Ectodermal cell (in vitro differentiated cells): ENCODE results near the gene ITPRIPL2.

Source experiments
- H3K27ac ChIP-seq: 2 replicates; pipeline ENCODE4 v1.7.0; 2013; ENCODE audit warnings: mild to moderate bottlenecking, low read depth, low read length; ENCODE audit not compliant: insufficient read depth, poor library complexity, severe bottlenecking
- H3K27me3 ChIP-seq: 2 replicates; pipeline ENCODE4 v1.7.0; 2013; ENCODE audit warnings: mild to moderate bottlenecking, low read length; ENCODE audit not compliant: insufficient read depth, control insufficient read depth, poor library complexity, severe bottlenecking
- H3K36me3 ChIP-seq: one replicate; pipeline ENCODE4 v1.7.0; 2013; ENCODE audit warnings: low read length; ENCODE audit not compliant: control insufficient read depth, insufficient read depth
- H3K4me1 ChIP-seq: one replicate; pipeline ENCODE4 v1.7.0; 2013; ENCODE audit warnings: low read length; ENCODE audit not compliant: control insufficient read depth, insufficient read depth
- H3K4me3 ChIP-seq: 2 replicates; pipeline ENCODE4 v1.7.0; 2013; ENCODE audit warnings: low read depth, low read length, control low read depth; ENCODE audit not compliant: insufficient read depth
- H3K9me3 ChIP-seq: 2 replicates; pipeline ENCODE4 v1.7.0; 2013; ENCODE audit warnings: mild to moderate bottlenecking, low read length, moderate library complexity; ENCODE audit not compliant: control insufficient read depth
- WGBS, 2 experiments: methylation state at CpG; one replicate each; pipeline ENCODE4 v1.1.7; 2013; ENCODE audit warnings: missing lambda C conversion rate in 2 of 2; 5-methylcytosine and 5-hydroxymethylcytosine counted together

ITPRIPL2 gene

GRCh38 chr16:19143599-19143956 lies 29.8 kb downstream of the ITPRIPL2 start:
- H3K9me3 ChIP-seq, result no peaks in the 10 kb centered on the region
- H3K27me3 ChIP-seq, result no peaks in the 10 kb centered on the region
- no peak overlapping the region for H3K4me3 ChIP-seq
- WGBS, 2 experiments, result 94 to 95% methylated on average over 9 of the region's 9 CpGs
- no peaks in the 10 kb centered on the region for H3K4me1 ChIP-seq
- H3K36me3 ChIP-seq, result no peaks in the 10 kb centered on the region
- no peak overlapping the region for H3K27ac ChIP-seq

GRCh38 chr16:19145010-19145409 lies 31.2 kb downstream of the ITPRIPL2 start:
- H3K9me3 ChIP-seq, result no peaks in the 10 kb centered on the region
- H3K4me3 ChIP-seq, result no peak overlapping the region
- H3K27me3 ChIP-seq, result no peaks in the 10 kb centered on the region
- no peaks in the 10 kb centered on the region for H3K4me1 ChIP-seq
- H3K36me3 ChIP-seq, result no peaks in the 10 kb centered on the region
- H3K27ac ChIP-seq, result no peak overlapping the region
- 91 to 100% methylated on average over 3 of the region's 3 CpGs for WGBS, 2 experiments

GRCh38 chr16:19147126-19147525 lies 33.4 kb downstream of the ITPRIPL2 start:
- 85 to 90% methylated on average over 4 of the region's 4 CpGs for WGBS, 2 experiments
- H3K27ac ChIP-seq, result no peak overlapping the region
- no peak overlapping the region for H3K4me3 ChIP-seq
- no peaks in the 10 kb centered on the region for H3K4me1 ChIP-seq
- H3K9me3 ChIP-seq, result no peaks in the 10 kb centered on the region
- no peaks in the 10 kb centered on the region for H3K36me3 ChIP-seq
- no peaks in the 10 kb centered on the region for H3K27me3 ChIP-seq

GRCh38 chr16:19147627-19148026 lies 33.9 kb downstream of the ITPRIPL2 start:
- 95% methylated on average over 3 of the region's 4 CpGs for WGBS, 2 experiments
- H3K27ac ChIP-seq, result no peak overlapping the region

GRCh38 chr16:19148189-19148588 lies 34.4 kb downstream of the ITPRIPL2 start:
- no peaks in the 10 kb centered on the region for H3K27me3 ChIP-seq

More at GRCh38 chr16:19147627-19148026, 33.9 kb downstream of the ITPRIPL2 start:
- Histone ChIP-seq H3K4me1 (no peaks in the 10 kb centered on the region), H3K36me3 (no peaks in the 10 kb centered on the region), H3K4me3 (no peak overlapping the region), H3K27me3 (no peaks in the 10 kb centered on the region), H3K9me3 (no peaks in the 10 kb centered on the region)

GRCh38 chr16:19151310-19151709 lies 37.5 kb downstream of the ITPRIPL2 start:
- Histone ChIP-seq H3K36me3 (no peaks in the 10 kb centered on the region), H3K9me3 (no peaks in the 10 kb centered on the region), H3K27me3 (no peaks in the 10 kb centered on the region), H3K4me1 (no peaks in the 10 kb centered on the region), H3K4me3 (no peak overlapping the region), H3K27ac (no peak overlapping the region)
- 80 to 82% methylated on average over 2 of the region's 2 CpGs for WGBS, 2 experiments

More at GRCh38 chr16:19148189-19148588, 34.4 kb downstream of the ITPRIPL2 start:
- H3K27ac ChIP-seq, result no peak overlapping the region
- H3K4me1 ChIP-seq, result no peaks in the 10 kb centered on the region
- WGBS, 2 experiments, result 86 to 91% methylated on average over 5 of the region's 5 CpGs
- no peaks in the 10 kb centered on the region for H3K36me3 ChIP-seq
- H3K9me3 ChIP-seq, result no peaks in the 10 kb centered on the region
- no peak overlapping the region for H3K4me3 ChIP-seq

GRCh38 chr16:19152042-19152441 lies 38.3 kb downstream of the ITPRIPL2 start:
- no peaks in the 10 kb centered on the region for H3K27me3 ChIP-seq
- H3K9me3 ChIP-seq, result no peaks in the 10 kb centered on the region
- H3K36me3 ChIP-seq, result no peaks in the 10 kb centered on the region
- H3K4me1 ChIP-seq, result no peaks in the 10 kb centered on the region
- H3K27ac ChIP-seq, result no peak overlapping the region
- H3K4me3 ChIP-seq, result no peak overlapping the region
- WGBS, 2 experiments, result 89 to 90% methylated on average over 1 of the region's 1 CpG

GRCh38 chr16:19153876-19154275 lies 40.1 kb downstream of the ITPRIPL2 start:
- 84 to 89% methylated on average over 4 of the region's 4 CpGs for WGBS, 2 experiments

GRCh38 chr16:19162085-19162484 lies 48.3 kb downstream of the ITPRIPL2 start:
- H3K36me3 ChIP-seq, result no peaks in the 10 kb centered on the region
- no peak overlapping the region for H3K27ac ChIP-seq
- no peaks in the 10 kb centered on the region for H3K4me1 ChIP-seq
- H3K9me3 ChIP-seq, result no peaks in the 10 kb centered on the region
- 89 to 91% methylated on average over 4 of the region's 4 CpGs for WGBS, 2 experiments
- H3K27me3 ChIP-seq, result no peaks in the 10 kb centered on the region
- no peak overlapping the region for H3K4me3 ChIP-seq

More at GRCh38 chr16:19153876-19154275, 40.1 kb downstream of the ITPRIPL2 start:
- no peaks in the 10 kb centered on the region for H3K4me1 ChIP-seq
- no peaks in the 10 kb centered on the region for H3K36me3 ChIP-seq
- no peaks in the 10 kb centered on the region for H3K27me3 ChIP-seq
- H3K27ac ChIP-seq, result no peak overlapping the region
- H3K4me3 ChIP-seq, result no peak overlapping the region
- no peaks in the 10 kb centered on the region for H3K9me3 ChIP-seq

- WGBS, 2 experiments, result 85 to 94% methylated on average over 1 of the region's 1 CpG
- no peaks in the 10 kb centered on the region for H3K36me3 ChIP-seq
- no peak overlapping the region for H3K27ac ChIP-seq
- H3K4me3 ChIP-seq, result no peak overlapping the region
- H3K4me1 ChIP-seq, result no peaks in the 10 kb centered on the region
- H3K27me3 ChIP-seq, result peaks cover 6% of the 10 kb centered on the region
- H3K9me3 ChIP-seq, result no peaks in the 10 kb centered on the region
These were observed 49.5 kb downstream of the ITPRIPL2 start for GRCh38 chr16:19163215-19163614.

- Histone ChIP-seq H3K4me1 (no peaks in the 10 kb centered on the region), H3K27ac (no peak overlapping the region), H3K27me3 (peaks cover 17% of the 10 kb centered on the region), H3K9me3 (no peaks in the 10 kb centered on the region), H3K4me3 (no peak overlapping the region), H3K36me3 (no peaks in the 10 kb centered on the region)
- WGBS, 2 experiments, result 85 to 89% methylated on average over 4 of the region's 4 CpGs
These were observed 50.5 kb downstream of the ITPRIPL2 start for GRCh38 chr16:19164285-19164684.
